Hematopoietic multipotent progenitor cell treated with erythropoietin and hydrocortisone succinate and interleukin-3 and kit ligand, for 6 days (in vitro differentiated cells): Measurements from ENCODE around the gene ORAI3.

Experiments
- DNase-seq: peaks from one replicate; pipeline ENCODE4 v3.0.0-alpha.2; 2015

Gene ORAI3

DNA sequence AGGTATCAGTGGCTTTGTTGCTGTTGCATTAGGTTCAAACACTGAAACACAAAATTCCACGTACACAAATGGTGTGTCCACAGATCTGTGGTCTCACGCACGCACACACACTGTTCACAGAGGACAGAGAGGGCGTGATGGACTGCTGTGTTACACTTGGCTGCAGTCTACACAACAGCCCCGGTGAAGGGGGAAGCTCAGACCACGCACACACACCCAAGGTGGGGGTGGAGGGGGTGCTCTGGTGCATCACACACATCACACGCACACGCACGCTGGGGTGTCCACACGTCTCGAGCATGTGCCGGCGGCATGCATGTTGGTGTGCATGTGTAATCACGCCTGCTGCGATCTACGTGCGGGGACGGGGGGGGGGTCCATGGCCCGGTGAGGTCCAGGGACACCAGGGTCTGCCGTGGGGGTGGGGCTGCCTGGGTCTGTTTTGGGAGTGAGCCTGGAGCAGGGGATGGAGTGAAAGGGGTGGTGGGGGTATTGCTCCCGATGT is 43.5 kb downstream of the ORAI3 start:
- peak; percentile 29 for DNase-seq

- DNase-seq, result peak; percentile 82
Observed at GRCh38 chr16:30992931-30993816, 44.3 kb downstream of the ORAI3 start.

- no peak for DNase-seq
Observed at GRCh38 chr16:30995927-30996323, 47.1 kb downstream of the ORAI3 start.

- no peak for DNase-seq
Observed at GRCh38 chr16:30996324-30996984, 47.6 kb downstream of the ORAI3 start.

DNA sequence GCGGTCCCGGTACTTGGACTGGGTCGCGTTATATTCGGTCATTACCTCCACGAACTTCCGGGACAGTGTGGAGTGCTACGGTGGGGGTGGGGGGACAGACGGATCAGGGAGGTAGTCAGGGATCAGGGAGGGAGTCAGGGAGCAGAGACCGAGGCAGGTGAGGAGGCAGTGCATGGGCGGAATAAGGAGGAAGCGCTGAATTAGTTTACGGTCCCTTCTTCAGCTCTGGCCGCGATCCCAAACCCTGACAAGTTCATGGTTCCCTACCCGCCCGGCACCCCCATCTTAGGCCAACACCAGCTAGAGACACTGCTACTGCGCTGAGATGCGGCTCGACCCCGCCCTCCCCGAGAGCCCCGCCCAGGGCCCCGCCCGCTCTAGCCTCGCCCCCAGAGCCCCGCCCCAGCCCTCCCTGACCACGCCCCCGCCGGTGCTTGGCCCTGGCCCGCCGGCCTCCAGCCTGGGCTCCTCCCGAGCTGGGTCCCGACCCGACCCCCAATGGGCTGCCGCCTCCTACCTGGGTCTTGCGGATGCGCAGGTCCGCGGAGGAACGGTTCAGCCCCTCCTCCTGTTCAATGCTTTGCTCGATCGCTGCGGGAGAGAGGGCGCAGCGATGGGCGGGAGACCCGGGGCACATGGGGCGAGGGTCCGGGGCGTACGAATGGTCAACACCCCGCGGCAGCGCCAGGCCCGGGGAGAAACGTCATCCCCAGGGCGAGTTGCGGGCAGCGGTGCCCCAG is 48.3 kb downstream of the ORAI3 start:
- DNase-seq, result peak; percentile 92

DNA sequence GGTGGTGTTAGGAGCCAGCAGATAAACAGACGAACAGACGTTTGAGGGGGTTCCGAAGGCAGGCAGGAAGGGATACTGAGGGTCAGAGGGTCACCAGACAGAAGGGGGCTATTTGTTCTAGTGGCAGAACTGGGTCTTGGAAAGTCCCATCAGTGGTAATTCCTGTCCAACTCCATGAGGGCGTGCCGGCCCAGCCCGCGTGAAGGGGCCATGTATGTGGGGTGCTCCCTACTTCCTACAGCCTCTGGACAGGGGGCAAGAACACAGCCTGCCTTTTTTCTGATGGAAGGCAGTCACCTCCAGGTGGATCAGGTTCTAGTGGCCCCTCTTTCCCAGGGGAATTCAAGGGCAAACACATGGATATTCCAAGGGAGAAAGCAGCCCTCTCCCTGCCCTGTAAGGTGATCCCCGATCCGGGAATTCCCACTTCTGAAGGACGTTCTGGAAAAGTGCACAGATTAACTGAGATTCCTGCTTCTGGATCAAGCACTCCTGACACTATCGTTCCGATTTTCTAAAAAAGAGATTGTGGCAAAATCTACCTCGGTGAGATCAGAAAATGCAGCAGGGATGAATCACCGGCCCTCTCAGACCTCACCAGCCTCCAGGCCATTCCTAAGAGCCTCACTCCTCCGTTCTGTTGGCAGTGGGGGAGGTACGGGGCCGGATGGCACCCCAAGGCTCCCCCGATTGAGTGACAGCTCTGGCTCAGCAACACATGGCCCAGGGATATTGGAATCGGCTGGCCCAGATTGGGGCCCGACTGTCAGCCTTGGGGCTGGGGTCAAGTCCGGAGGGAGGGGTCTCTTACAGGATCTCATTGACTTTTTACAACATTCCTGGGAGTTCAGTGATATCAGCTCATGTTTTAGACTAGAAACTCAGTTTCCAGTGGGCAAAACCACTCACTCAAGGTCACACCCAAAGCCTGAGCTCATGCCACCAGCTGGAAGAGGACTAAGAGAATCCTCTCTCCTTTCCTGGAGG is 49.1 kb downstream of the ORAI3 start:
- no peak for DNase-seq

DNA sequence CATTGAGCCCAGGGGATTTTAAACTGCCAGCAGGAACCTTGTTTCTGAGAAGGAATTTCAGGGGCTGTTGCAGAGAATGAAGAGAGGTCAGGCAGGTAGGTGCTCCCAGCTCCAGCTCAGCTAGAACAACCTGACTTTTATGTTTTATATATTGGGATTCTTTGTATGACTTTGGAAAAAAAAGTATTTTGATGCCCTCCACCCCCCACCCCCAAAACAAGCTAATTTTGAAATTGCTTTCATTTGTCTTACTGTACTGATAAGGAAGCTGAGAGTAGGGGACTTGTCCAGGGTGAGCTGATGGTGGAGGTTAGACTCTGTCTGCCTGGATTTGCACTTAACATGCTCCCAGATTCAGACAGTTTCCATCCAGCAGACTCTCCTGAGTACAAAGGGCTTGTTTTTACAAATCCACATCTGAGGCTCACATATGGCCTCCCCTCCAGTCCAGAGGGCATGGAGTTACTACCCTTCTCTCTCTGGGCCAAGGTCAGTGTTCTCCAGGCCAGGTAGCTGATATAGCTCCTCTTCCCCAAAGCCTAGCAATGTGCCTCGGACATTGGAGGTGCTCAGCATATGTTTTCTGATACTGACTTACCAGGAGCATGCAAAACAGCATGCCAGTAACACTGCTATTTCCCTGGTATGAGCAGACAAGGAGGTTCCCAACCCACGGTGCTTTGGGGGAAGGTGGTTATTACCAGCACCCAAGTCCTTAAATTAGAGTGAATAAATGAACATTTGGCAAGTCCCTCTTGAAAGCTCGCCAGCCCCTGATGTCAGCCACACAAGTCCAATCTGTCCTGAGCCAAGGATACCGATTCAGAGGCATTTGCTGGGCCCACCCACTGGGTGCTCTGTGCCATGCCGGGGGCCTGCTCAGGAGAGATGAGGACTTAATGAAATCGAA is 50.2 kb downstream of the ORAI3 start:
- no peak for DNase-seq

DNA sequence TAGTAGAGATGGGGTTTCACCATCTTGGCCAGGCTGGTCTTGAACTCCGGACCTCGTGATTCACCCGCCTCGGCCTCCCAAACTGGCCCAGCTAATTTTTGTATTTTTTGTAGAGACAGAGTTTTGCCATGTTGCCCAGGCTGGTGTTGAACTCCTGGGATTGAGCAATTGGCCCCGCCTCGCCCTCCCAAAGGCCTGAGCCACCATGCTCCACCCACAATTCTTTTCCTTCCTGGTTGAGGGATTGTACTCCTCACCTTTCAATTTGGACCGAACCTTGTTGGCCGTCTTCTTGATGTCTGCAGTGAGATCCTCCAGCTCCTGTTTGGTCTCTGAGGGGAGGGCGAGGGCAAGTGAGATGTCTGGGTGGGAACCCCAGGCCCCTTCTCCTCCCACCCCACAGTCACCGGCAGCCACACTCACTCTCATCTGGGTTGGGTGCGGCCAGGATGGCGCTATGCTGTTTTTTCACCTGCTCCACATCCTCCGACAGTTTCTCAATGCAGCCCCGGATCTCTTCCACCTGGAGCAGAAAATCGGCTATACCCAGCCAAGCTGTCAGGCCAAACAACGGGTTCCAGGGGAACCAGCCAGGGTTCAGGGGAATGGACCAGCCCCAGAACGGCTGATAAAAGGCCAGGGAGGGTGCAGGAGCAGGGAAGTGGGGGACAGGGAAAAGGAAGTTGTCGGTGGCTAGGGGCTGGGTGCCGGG is 52.0 kb downstream of the ORAI3 start:
- DNase-seq, result no peak

DNA sequence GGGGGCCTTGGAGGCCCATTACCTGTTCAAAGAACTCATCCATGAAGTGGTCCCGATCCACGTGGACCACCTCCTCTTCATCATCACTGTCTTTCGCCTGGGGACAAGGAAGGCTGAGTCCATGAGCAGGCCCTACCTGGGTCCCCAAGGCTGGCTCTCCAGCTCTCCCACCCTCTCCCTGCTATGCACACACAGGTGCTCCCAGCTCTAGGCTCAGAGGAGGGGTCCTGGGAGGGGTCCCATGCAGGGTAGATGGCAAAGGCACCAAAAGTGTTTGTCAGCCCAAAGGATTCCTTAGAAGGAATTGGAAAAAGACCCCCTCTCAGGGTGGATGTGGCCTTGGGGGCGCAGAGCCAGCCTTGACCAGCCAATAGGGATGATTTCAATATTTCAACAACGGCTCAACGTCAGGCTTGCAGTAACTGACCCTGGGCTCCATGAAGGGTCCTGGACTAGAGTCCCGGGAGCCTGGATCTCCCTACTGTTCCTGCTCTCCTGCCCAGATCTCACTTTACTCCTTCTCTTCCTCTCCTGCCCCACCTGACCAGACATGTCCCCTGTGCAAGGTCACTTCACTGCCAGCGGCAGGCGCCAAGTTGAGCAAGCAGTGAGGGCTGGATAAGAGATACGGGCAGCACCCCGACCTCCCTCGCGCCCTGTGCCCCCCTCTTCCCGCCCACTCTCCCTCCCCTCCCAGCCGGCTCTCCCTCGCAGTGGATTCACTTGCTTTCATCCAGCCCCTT is 52.8 kb downstream of the ORAI3 start:
- DNase-seq, result no peak

DNA sequence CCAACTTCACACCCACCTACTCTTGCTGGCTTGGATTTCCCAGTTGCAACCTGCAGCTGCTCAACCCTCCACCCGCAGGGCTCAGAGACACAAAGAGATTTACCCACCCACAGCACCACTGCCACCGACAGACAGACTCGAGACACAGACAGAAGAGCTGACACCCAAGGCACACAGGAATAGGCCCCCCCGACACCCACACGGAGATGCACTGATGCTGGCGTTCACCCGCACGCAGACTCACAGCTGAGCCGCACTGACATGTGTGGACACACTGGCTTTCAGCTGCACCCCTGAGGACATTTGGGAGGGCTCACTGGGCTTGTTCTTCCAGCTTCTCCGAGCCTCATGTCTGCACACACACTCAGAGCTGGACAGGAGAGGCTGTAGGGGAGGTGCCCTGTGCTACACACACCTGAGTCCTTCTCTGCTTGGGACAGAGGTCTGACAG is 53.4 kb downstream of the ORAI3 start:
- no peak for DNase-seq

GRCh38 chr16:31002862-31003341 is 54.0 kb downstream of the ORAI3 start:
- no peak for DNase-seq

- DNase-seq, result no peak
Observed at GRCh38 chr16:31003744-31004143, 54.9 kb downstream of the ORAI3 start.
